HG03045 (cell line): Measurements from ENCODE around the gene ATPAF1.

Experiments
- ATAC-seq: cut with Tn5 transposase; IDR thresholded peaks from one replicate; pipeline ENCODE4 v1.9.1; 2021; ENCODE audit warnings: mild to moderate bottlenecking, moderate library complexity; ENCODE audit not compliant: unreplicated experiment

ATPAF1 gene

GRCh38 chr1:46616277-46617107 lies 51.7 kb downstream of the ATPAF1 start, which contains the start of gene MOB3C:
MOB3C (minus strand) TSS chr1:46616811; CDS start chr1:46613321, 3,490 bp downstream.
- peak; percentile 67 for ATAC-seq

GRCh38 chr1:46615735-46616134 lies 52.4 kb downstream of the ATPAF1 start:
- no peak for ATAC-seq

GRCh38 chr1:46615088-46615487 lies 53.1 kb downstream of the ATPAF1 start:
- no peak for ATAC-seq

GRCh38 chr1:46614604-46614984 lies 53.6 kb downstream of the ATPAF1 start:
- ATAC-seq = no peak

GRCh38 chr1:46613661-46614603 lies 54.2 kb downstream of the ATPAF1 start:
- peak; percentile 59 for ATAC-seq

GRCh38 chr1:46612937-46613660 lies 55.1 kb downstream of the ATPAF1 start:
- no peak for ATAC-seq

GRCh38 chr1:46611691-46612221 lies 56.4 kb downstream of the ATPAF1 start:
- ATAC-seq = no peak

GRCh38 chr1:46607345-46608130 lies 60.6 kb downstream of the ATPAF1 start:
- no peak for ATAC-seq

GRCh38 chr1:46606255-46606965 lies 61.8 kb downstream of the ATPAF1 start:
- no peak for ATAC-seq

GRCh38 chr1:46605232-46605631 lies 62.9 kb downstream of the ATPAF1 start:
- ATAC-seq = no peak

GRCh38 chr1:46603858-46604549 lies 64.2 kb downstream of the ATPAF1 start, which contains the start of gene MKNK1:
MKNK1 (minus strand) TSS chr1:46604268; CDS start chr1:46583327, 20,941 bp downstream.
- ATAC-seq = peak; percentile 92

GRCh38 chr1:46603481-46603857 lies 64.7 kb downstream of the ATPAF1 start:
- no peak for ATAC-seq

GRCh38 chr1:46601257-46602007 lies 66.7 kb downstream of the ATPAF1 start:
- no peak for ATAC-seq

GRCh38 chr1:46599059-46599970 lies 68.8 kb downstream of the ATPAF1 start:
- no peak for ATAC-seq

GRCh38 chr1:46596846-46597245 lies 71.3 kb downstream of the ATPAF1 start:
- no peak for ATAC-seq

- no peak for ATAC-seq
Measured at GRCh38 chr1:46596036-46596435, 72.1 kb downstream of the ATPAF1 start.

- no peak for ATAC-seq
Measured at GRCh38 chr1:46595127-46595526, 73.0 kb downstream of the ATPAF1 start.
